GM15510 (cell line): ENCODE data around the gene AKAP17A.

Experiments used
- POLR2A ChIP-seq: IDR thresholded peaks from 3 replicates; pipeline ENCODE4 v1.6.1; 2011; ENCODE audit warnings: borderline replicate concordance; ENCODE audit not compliant: insufficient read length; ENCODE audit errors: extremely low read depth

AKAP17A gene

GRCh38 chrX:1591102-1591862, at the start of gene AKAP17A:
Gene AKAP17A, plus strand, starts transcription at chrX:1591604. Its CDS starts 1,859 bp downstream, at chrX:1593463.
- peak; percentile 88 for TF ChIP-seq POLR2A

GRCh38 chrX:1542994-1543725, 48.2 kb upstream of the AKAP17A start:
- no peak for TF ChIP-seq POLR2A

- TF ChIP-seq POLR2A: no peak
Observed at GRCh38 chrX:1545776-1546408, 45.5 kb upstream of the AKAP17A start.

GRCh38 chrX:1546691-1547251, 44.6 kb upstream of the AKAP17A start:
- TF ChIP-seq POLR2A: no peak

GRCh38 chrX:1551959-1552546, 39.4 kb upstream of the AKAP17A start:
- TF ChIP-seq POLR2A: no peak

GRCh38 chrX:1554469-1555210, 36.8 kb upstream of the AKAP17A start:
- TF ChIP-seq POLR2A: no peak

- TF ChIP-seq POLR2A: no peak
Observed at GRCh38 chrX:1555370-1555769, 36.0 kb upstream of the AKAP17A start.

- no peak for TF ChIP-seq POLR2A
Observed at GRCh38 chrX:1558761-1559468, 32.5 kb upstream of the AKAP17A start.

GRCh38 chrX:1561164-1561563, 30.2 kb upstream of the AKAP17A start:
- no peak for TF ChIP-seq POLR2A

GRCh38 chrX:1564750-1565683, 26.4 kb upstream of the AKAP17A start:
- no peak for TF ChIP-seq POLR2A

GRCh38 chrX:1576201-1576992, 15.0 kb upstream of the AKAP17A start:
- no peak for TF ChIP-seq POLR2A

GRCh38 chrX:1577845-1578244, 13.6 kb upstream of the AKAP17A start:
- no peak for TF ChIP-seq POLR2A
